HG03135 (cell line): ENCODE data around the gene COL12A1.
"Not testable (repeated sequence)": the region's sequence is repeated elsewhere in the genome, so short reads cannot be mapped to it uniquely, and the experiment has no call there.

Experiments
- ATAC-seq: cut with Tn5 transposase; IDR thresholded peaks from one replicate; pipeline ENCODE4 v1.9.1; 2021; ENCODE audit warnings: mild to moderate bottlenecking, moderate library complexity; ENCODE audit not compliant: unreplicated experiment

COL12A1 gene

GRCh38 chr6:75213112-75213511 lies 7.3 kb upstream of the COL12A1 start:
- ATAC-seq, result no peak

GRCh38 chr6:75211920-75212590 lies 6.2 kb upstream of the COL12A1 start:
- no peak for ATAC-seq

GRCh38 chr6:75210885-75211739 lies 5.3 kb upstream of the COL12A1 start:
- no peak for ATAC-seq

GRCh38 chr6:75209184-75209723 lies 3.4 kb upstream of the COL12A1 start:
- no peak for ATAC-seq

- peak; percentile 74 for ATAC-seq
Observed at GRCh38 chr6:75208298-75209183, 2.7 kb upstream of the COL12A1 start.

GRCh38 chr6:75206576-75207342 lies 906 bp upstream of the COL12A1 start:
- no peak for ATAC-seq

- ATAC-seq, result no peak
Observed at GRCh38 chr6:75204959-75205775, 686 bp downstream of the COL12A1 start.

GRCh38 chr6:75204217-75204958 lies 1.5 kb downstream of the COL12A1 start:
- ATAC-seq, result no peak

- ATAC-seq, result no peak
Observed at GRCh38 chr6:75203721-75204120, 2.1 kb downstream of the COL12A1 start.

GRCh38 chr6:75202676-75203131 lies 3.1 kb downstream of the COL12A1 start:
- ATAC-seq, result no peak

GRCh38 chr6:75201901-75202672 lies 3.8 kb downstream of the COL12A1 start:
- no peak for ATAC-seq

- ATAC-seq, result no peak
Observed at GRCh38 chr6:75201021-75201420, 4.8 kb downstream of the COL12A1 start.

- ATAC-seq, result no peak
Observed at GRCh38 chr6:75199889-75200288, 6.0 kb downstream of the COL12A1 start.

- ATAC-seq, result no peak
Observed at GRCh38 chr6:75196081-75196687, 9.7 kb downstream of the COL12A1 start.

- ATAC-seq, result no peak
Observed at GRCh38 chr6:75188221-75188925, 17.5 kb downstream of the COL12A1 start.

GRCh38 chr6:75186581-75186980 lies 19.3 kb downstream of the COL12A1 start:
- ATAC-seq, result not testable (repeated sequence)

GRCh38 chr6:75183099-75183541 lies 22.7 kb downstream of the COL12A1 start:
- no peak for ATAC-seq
